ENCODE results near the gene ATXN2L. TPM values are rescaled to one million over a fixed set of nuclear protein-coding genes. Genes with fewer than 3 reads are reported as not detected.

Gene ATXN2L
- total RNA-seq, 1 experiment from 2014 or later: 16.6 TPM

- in situ Hi-C loops (cut with HindIII; ENCODE audit: low pct_unique_long_range_greater_than_20kb, low sequenced_read_pairs): no loop called here
Measured at GRCh38 chr16:28835864-28836760, 13.3 kb downstream of the ATXN2L start.

GRCh38 chr16:28836761-28837064, 13.9 kb downstream of the ATXN2L start:
- in situ Hi-C loops (cut with HindIII; ENCODE audit: low pct_unique_long_range_greater_than_20kb, low sequenced_read_pairs): no loop called here
- DNase-seq (ENCODE audit: low read depth): no peak

More at GRCh38 chr16:28835864-28836760, 13.3 kb downstream of the ATXN2L start:
- no peak for DNase-seq (ENCODE audit: low read depth)

GRCh38 chr16:28837672-28838557, 15.1 kb downstream of the ATXN2L start:
- in situ Hi-C loops (cut with HindIII; ENCODE audit: low pct_unique_long_range_greater_than_20kb, low sequenced_read_pairs): no loop called here

GRCh38 chr16:28838558-28838918, 15.7 kb downstream of the ATXN2L start:
- in situ Hi-C loops (cut with HindIII; ENCODE audit: low pct_unique_long_range_greater_than_20kb, low sequenced_read_pairs): no loop called here
- DNase-seq (ENCODE audit: low read depth): no peak

More at GRCh38 chr16:28837672-28838557, 15.1 kb downstream of the ATXN2L start:
- no peak for DNase-seq (ENCODE audit: low read depth)

GRCh38 chr16:28839004-28839639, 16.3 kb downstream of the ATXN2L start:
- DNase-seq (ENCODE audit: low read depth): no peak
- in situ Hi-C loops (cut with HindIII; ENCODE audit: low pct_unique_long_range_greater_than_20kb, low sequenced_read_pairs): no loop called here

- DNase-seq (ENCODE audit: low read depth): no peak
- in situ Hi-C loops (cut with HindIII; ENCODE audit: low pct_unique_long_range_greater_than_20kb, low sequenced_read_pairs): no loop called here
Measured at GRCh38 chr16:28839899-28840298, 17.1 kb downstream of the ATXN2L start.

GRCh38 chr16:28842696-28843095, 19.9 kb downstream of the ATXN2L start:
- in situ Hi-C loops (cut with HindIII; ENCODE audit: low pct_unique_long_range_greater_than_20kb, low sequenced_read_pairs): no loop called here

GRCh38 chr16:28843766-28844165, 21.0 kb downstream of the ATXN2L start:
- in situ Hi-C loops (cut with HindIII; ENCODE audit: low pct_unique_long_range_greater_than_20kb, low sequenced_read_pairs): no loop called here
- DNase-seq (ENCODE audit: low read depth): no peak

More at GRCh38 chr16:28842696-28843095, 19.9 kb downstream of the ATXN2L start:
- DNase-seq (ENCODE audit: low read depth): no peak

GRCh38 chr16:28844226-28844885, 21.6 kb downstream of the ATXN2L start:
- no peak for DNase-seq (ENCODE audit: low read depth)
- in situ Hi-C loops (cut with HindIII; ENCODE audit: low pct_unique_long_range_greater_than_20kb, low sequenced_read_pairs): no loop called here

- peak; percentile 74 for DNase-seq (ENCODE audit: low read depth)
Measured at GRCh38 chr16:28845293-28845692, 22.5 kb downstream of the ATXN2L start.

GRCh38 chr16:28845761-28846079, 22.9 kb downstream of the ATXN2L start:
- DNase-seq (ENCODE audit: low read depth): no peak
- in situ Hi-C loops (cut with HindIII; ENCODE audit: low pct_unique_long_range_greater_than_20kb, low sequenced_read_pairs): no loop called here

More at GRCh38 chr16:28845293-28845692, 22.5 kb downstream of the ATXN2L start:
- in situ Hi-C loops (cut with HindIII; ENCODE audit: low pct_unique_long_range_greater_than_20kb, low sequenced_read_pairs): no loop called here

GRCh38 chr16:28846080-28846932, 23.5 kb downstream of the ATXN2L start, which contains the start of gene TUFM:
Gene TUFM (minus strand): TSS chr16:28846348. CDS start chr16:28846269, 79 bp downstream.
- in situ Hi-C loops (cut with HindIII; ENCODE audit: low pct_unique_long_range_greater_than_20kb, low sequenced_read_pairs): no loop called here
- DNase-seq (ENCODE audit: low read depth): peak; percentile 99

GRCh38 chr16:28846933-28847273, 24.1 kb downstream of the ATXN2L start:
- DNase-seq (ENCODE audit: low read depth): no peak
- in situ Hi-C loops (cut with HindIII; ENCODE audit: low pct_unique_long_range_greater_than_20kb, low sequenced_read_pairs): no loop called here

GRCh38 chr16:28858421-28858820, 35.6 kb downstream of the ATXN2L start:
- in situ Hi-C loops (cut with HindIII; ENCODE audit: low pct_unique_long_range_greater_than_20kb, low sequenced_read_pairs): no loop called here
- DNase-seq (ENCODE audit: low read depth): no peak

- no peak for DNase-seq (ENCODE audit: low read depth)
- in situ Hi-C loops (cut with HindIII; ENCODE audit: low pct_unique_long_range_greater_than_20kb, low sequenced_read_pairs): no loop called here
Measured at GRCh38 chr16:28859326-28859725, 36.5 kb downstream of the ATXN2L start.

- in situ Hi-C loops (cut with HindIII; ENCODE audit: low pct_unique_long_range_greater_than_20kb, low sequenced_read_pairs): no loop called here
- peak; percentile 23 for DNase-seq (ENCODE audit: low read depth)
Measured at GRCh38 chr16:28863929-28864793, 41.4 kb downstream of the ATXN2L start.

Data from Caki2 (cell line).